Fibroblast of skin of right biceps (primary cell): Measurements from ENCODE around the gene HMOX1.

Experiments
- DNase-seq: peaks from one replicate; pipeline ENCODE4 v3.0.0-alpha.2; 2013

HMOX1 gene

DNA sequence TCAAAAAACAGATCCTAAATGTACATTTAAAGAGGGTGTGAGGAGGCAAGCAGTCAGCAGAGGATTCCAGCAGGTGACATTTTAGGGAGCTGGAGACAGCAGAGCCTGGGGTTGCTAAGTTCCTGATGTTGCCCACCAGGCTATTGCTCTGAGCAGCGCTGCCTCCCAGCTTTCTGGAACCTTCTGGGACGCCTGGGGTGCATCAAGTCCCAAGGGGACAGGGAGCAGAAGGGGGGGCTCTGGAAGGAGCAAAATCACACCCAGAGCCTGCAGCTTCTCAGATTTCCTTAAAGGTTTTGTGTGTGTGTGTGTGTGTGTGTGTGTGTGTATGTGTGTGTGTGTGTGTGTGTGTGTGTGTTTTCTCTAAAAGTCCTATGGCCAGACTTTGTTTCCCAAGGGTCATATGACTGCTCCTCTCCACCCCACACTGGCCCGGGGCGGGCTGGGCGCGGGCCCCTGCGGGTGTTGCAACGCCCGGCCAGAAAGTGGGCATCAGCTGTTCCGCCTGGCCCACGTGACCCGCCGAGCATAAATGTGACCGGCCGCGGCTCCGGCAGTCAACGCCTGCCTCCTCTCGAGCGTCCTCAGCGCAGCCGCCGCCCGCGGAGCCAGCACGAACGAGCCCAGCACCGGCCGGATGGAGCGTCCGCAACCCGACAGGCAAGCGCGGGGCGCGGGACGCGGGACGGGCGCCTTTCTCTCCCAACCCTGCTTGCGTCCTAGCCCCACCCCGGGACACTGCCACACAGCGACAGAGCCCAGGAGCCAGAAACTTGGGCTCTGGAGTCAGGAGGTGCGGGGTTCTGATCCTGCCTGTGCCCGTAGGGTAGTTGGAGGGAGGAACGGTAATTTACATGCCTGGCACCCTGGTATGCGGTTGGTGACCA lies at the start of gene HMOX1:
Gene HMOX1 (plus strand): TSS at position 560 of the 887 bp plus-strand sequence. CDS start 78 bp downstream, at position 638.
- DNase-seq, result peak; percentile 88

GRCh38 chr22:35332278-35332677 lies 48.6 kb upstream of the HMOX1 start:
- no peak for DNase-seq

GRCh38 chr22:35333220-35333619 lies 47.7 kb upstream of the HMOX1 start:
- no peak for DNase-seq

- no peak for DNase-seq
Observed at GRCh38 chr22:35334004-35334403, 46.9 kb upstream of the HMOX1 start.

DNA sequence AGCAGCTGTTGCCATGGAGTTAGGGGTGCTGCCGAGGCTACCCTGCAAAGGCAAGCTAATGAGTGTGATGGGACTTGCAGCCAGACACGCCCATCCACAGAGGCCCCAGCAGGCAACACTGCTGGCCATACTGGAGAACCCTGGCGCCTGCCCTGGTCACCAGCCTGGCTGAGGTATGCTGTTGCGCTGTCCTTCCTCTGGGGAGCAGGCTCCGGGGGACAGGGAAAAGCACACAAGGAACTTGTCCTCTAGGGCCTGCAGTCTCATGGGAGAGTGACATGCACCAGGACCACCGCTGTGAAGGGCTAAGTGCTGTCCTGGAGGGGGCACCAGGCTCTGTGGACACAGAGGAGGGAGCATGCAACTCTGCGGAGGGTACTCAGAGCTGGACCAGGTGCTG lies 45.4 kb upstream of the HMOX1 start:
- no peak for DNase-seq

- DNase-seq, result no peak
Observed at GRCh38 chr22:35335936-35336781, 44.7 kb upstream of the HMOX1 start.

GRCh38 chr22:35337932-35338331 lies 43.0 kb upstream of the HMOX1 start:
- no peak for DNase-seq

DNA sequence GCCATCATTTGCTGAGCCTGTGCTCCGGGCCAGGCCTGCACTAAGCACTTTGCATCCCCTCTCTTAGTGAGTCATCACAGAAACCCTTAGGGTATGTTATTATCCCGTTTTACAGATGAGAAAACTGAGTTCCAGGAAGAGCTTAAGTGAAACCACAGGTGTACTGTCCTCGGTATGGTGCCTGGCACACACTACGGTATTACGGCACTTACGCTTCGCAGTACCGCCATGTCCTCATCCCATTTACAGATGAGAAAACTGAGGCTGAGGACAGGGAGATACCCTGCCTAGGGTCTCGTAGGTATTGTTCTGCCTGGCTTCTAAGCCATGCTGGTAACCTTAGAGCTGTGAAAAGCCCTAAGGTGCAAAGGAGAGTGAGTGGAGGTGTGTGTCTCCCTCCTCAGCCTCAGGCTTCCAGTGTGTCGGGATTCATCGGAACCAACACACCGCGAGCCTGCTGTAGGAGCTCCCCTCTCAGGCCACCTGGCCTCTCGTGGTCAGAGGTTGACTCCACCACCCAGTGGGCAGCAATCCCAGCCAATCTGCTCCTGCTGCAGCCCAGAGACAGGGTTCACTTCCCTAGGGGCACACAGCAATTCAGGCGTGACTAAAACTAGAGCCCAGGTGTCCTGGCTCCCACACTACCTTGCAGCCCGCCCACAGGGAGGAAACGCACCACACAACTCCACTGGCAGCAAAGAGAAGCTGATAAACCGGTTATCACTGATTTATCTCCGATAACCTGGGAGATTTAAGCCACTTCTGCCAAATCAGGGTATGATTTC lies 39.6 kb upstream of the HMOX1 start:
- no peak for DNase-seq

DNA sequence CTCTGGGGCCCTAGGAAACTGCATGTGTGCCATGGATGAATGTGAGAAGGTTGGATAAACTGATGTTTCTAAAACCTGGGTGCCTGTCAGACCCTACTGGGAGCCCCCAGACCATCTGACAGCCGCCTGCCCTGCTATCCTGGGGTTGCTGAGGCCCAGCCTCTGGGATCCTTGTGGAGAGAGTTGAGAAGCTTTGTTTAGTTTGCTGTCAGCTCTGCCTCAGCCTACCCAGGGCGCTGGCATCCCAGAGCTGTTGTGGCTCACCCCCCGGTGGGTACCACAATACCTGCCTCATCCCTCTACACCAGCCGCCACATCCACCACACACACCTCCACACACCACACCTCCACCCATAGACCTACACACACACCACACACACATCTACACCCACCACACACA lies 38.5 kb upstream of the HMOX1 start:
- DNase-seq, result no peak

DNA sequence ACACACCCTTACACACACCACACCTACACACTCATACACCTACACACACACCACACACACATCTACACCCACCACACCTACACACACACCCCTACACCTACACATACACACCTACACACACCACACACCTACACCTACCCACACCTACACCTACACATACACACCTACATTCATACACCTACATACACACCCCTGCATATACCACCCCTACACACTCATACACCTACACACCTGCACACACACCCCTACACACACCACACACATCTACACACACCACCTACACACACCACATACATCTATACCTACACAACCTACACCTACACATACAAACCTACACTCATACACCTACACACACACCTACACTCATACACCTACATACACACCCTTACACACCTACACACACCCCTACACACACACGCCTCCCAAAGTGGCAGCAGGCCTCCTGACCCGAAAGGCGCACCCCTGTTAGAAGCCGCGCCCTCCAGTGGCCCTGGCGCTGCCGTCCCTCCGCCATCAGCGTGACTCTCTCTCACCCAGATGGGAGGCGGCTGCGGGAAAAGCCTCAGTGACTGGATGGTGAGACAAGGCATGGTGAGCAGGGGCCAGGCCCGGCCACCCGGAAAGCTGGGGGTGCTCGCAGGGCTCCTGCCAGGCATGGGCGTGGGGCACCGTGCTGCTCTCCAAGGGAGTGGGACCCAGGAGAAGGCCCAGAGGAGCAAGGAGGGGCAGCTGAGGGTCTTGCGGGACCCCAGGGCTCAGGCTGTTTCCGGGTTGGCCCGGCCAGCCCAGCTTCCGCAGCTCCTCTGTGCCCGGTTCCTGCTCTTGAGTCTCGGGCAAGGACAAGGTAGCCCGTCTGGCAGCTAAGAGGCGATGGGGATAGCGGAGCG lies 37.0 kb upstream of the HMOX1 start:
- no peak for DNase-seq

GRCh38 chr22:35344956-35345690 lies 35.8 kb upstream of the HMOX1 start:
- DNase-seq, result no peak

GRCh38 chr22:35345808-35346505 lies 34.9 kb upstream of the HMOX1 start:
- no peak for DNase-seq

- no peak for DNase-seq
Observed at GRCh38 chr22:35346596-35347220, 34.2 kb upstream of the HMOX1 start.

GRCh38 chr22:35347462-35347861 lies 33.4 kb upstream of the HMOX1 start:
- no peak for DNase-seq

GRCh38 chr22:35348026-35348590 lies 32.8 kb upstream of the HMOX1 start:
- DNase-seq, result no peak

DNA sequence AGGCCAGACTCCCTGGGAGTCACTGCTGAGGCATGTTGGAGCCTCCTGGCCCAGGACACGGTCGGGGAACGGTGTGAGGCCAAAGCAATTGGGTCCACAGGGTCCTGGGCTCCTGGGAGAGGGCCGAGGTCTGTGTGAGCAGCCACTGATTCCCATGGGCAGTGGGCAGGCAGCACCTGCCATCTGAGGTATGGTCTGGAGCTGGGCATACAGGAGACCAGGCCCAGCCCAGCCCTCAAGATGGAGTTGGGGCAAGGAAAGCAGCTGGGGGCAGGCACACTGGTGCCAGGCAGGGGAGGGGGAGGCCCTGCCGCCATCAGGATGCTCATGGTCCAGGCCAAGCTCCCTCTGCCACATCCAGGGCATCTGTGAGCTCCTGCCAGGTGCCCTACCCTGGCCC lies 32.2 kb upstream of the HMOX1 start:
- no peak for DNase-seq

GRCh38 chr22:35349368-35349703 lies 31.6 kb upstream of the HMOX1 start:
- no peak for DNase-seq

- no peak for DNase-seq
Observed at GRCh38 chr22:35349704-35350538, 31.0 kb upstream of the HMOX1 start.
